ENCODE measurements around the gene IKZF5.

The IKZF5 gene

GRCh38 chr10:122984708-122985107 is 23.9 kb downstream of the IKZF5 start:
- no peak for DNase-seq (ENCODE audit: low read depth in 4 of 4, low spot score in 1 of 4)

DNA sequence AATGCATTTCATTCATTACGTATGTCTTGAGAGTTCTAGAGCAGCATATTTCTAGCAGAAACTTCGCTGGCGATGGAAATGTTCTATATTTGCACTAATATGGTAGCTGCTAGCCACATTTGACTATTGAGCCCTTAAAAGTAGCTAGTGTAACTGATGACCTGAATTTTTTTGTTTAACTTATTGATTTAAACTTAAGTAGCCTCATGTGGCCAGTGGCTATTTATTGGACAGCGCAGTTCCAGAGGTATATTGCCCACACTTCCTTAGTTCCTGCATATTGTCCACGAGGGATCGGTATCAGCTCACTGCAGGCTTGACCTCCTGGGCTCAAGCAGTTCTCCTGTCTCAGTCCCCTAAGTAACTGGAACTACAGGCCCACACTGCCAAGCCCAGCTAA is 24.7 kb downstream of the IKZF5 start:
- DNase-seq (ENCODE audit: low read depth in 4 of 4, low spot score in 1 of 4), result no peak

GRCh38 chr10:122981066-122981464 is 27.5 kb downstream of the IKZF5 start:
- DNase-seq (ENCODE audit: low read depth in 4 of 4, low spot score in 1 of 4), result no peak

DNA sequence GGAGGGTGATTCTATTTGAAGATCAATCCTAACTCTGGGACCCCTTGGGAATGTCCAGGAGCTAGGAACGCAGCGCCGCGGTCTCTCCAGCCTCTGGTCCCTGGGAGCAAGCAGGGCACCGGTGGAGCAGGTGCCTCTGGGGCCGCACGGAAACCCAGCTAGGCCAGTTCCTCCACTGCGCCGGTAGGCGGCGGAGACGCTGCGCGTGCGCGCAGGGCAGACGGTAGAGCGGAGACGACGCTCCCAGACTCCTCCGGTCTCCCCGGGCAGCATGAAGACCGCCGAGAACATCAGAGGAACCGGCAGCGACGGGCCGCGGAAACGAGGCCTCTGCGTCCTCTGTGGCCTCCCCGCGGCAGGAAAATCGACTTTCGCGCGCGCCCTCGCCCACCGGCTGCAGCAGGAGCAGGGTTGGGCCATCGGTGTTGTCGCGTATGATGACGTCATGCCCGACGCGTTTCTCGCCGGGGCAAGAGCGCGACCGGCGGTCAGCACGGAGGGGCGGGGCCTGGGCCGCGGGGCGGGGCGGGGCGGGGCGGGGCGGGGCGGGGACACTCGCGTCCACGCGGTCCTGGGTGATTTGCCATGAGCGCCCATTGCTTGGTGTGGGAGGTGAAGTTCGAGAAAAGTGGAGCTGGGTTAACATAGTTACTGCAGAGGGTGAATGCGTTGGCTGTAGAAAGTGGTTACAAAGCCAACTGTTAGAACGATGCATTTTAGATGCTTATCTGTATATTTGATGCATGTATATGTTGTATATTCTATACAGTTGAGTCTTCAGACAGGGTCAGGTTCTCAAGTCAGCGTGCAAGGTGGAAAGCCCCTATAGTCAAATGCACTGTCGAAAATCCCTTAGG is 28.2 kb downstream of the IKZF5 start, which contains the start of gene PSTK:
PSTK (plus strand) TSS at position 193 of the 857 bp plus-strand sequence; CDS start at position 272, 79 bp downstream.
- peak; percentile 67 to 84 (median 80) for DNase-seq (ENCODE audit: low read depth in 4 of 4, low spot score in 1 of 4)

DNA sequence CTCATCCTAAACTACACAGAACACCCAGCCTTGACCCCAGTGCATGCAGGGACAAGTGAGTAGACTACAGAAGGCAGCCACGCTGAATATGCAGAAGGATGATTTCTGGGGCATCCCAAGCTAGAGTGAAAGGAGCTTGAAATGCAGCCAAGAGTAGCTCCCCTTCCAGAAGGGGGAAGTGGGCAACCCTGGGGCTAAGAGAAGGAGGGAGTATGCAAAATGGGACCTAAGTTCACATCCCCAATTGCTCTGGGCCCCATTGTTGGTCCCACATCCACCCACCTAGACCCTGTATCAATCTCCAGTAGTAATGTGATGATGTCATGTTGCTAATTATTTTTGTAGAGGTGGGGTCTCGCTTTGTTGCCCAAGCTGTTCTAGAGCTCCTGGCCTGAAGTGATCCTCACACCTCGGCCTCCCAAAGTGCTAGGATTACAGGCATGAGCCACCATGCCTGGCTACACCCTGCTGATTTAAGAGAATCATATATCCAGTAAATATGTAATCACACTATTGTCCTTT is 34.0 kb downstream of the IKZF5 start:
- no peak for DNase-seq (ENCODE audit: low read depth in 4 of 4, low spot score in 1 of 4)

DNA sequence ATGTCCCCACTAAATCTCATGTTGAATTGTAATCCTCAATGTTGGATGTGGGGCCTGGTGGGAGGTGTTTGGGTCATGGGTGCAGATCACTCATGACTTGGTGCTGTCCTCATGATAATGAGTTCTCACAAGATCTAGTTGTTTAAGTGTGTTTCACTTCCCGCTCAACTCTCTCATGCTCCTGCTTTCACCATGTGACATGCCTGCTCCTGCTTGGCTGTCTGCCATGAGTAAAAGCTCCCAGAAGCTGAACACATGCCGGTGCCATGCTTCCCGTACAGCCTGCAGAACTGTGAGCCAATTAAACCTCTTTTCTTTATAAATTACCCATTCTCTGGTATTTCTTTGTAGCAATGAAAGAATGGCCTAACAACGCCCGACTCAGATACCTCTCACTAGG is 34.6 kb downstream of the IKZF5 start:
- DNase-seq (ENCODE audit: low read depth in 4 of 4, low spot score in 1 of 4), result no peak

DNA sequence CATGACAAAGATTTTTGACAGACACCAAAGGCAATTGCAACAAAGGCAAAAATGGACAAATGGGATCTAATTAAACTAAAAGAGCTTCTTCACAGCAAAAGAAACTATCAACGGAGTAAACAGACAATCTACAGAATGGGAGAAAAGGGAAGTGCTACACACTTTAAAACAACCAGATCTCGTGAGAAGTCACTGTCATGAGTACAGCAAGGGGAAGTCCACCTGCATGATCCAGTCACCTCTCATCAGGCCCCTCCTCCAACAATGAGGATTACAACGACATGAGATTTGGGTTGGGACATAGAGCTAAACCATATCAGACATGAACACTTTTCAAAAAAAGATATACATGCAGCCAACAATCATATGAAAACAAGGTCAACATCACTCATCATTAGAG is 39.9 kb downstream of the IKZF5 start:
- DNase-seq (ENCODE audit: low read depth in 4 of 4, low spot score in 1 of 4), result no peak

DNA sequence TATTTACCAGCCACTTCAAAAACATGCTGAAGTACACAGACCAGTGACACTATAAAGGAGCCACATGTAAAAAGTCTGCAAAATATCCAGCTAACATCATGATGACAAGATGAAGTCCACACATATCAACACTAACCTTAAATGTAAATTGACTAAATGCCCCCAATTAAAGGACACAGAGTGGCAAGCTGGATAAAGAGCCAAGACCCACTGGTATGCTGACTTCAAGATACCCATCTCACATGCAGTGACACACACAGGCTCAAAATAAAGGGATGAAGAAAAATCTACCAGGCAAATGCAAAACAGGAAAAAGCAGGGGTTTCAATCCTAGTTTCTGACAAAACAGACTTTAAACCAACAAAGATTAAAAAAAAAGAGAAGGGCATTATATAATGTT is 41.7 kb downstream of the IKZF5 start:
- DNase-seq (ENCODE audit: low read depth in 4 of 4, low spot score in 1 of 4), result no peak

- no peak for DNase-seq (ENCODE audit: low read depth in 4 of 4, low spot score in 1 of 4)
These were observed 46.2 kb downstream of the IKZF5 start for GRCh38 chr10:122962405-122962804.

DNA sequence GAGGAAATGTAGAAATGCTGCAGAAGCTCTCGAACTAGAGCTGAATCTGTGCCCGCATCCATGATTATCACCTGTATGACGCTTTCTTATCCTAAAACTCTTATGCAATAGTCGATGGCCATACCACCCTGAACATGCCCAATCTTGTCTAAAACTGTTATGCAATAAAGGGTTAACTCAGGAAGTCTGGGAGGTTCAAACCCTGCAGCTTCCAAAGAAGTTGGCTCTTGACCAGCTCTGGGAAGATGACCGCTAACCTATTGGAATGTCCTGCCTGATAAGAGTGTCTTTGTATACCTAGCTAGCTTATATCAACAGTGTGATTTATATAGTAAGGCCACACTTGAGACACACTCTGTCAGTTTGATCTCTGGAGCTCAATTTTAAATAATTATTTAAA is 51.1 kb downstream of the IKZF5 start:
- no peak for DNase-seq (ENCODE audit: low read depth in 4 of 4, low spot score in 1 of 4)

DNA sequence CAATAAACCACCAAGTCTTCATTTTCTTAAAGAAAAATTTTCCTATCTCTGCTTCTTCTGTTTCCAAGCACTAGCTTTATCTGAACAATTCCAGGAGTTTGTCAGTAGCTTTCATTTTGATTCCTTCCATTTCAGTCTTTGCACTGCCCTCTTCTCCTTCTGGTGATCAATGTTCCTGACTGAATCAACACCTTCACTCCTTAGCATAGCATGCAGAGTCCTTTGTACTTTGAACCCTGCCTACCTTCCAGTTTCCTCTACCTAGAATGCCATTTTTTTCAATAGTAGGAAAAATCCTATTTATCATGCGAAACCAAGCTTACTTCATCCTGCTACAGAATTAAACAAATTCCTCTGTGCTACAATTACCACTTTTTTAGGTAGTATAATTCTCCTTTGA is 52.7 kb downstream of the IKZF5 start:
- DNase-seq (ENCODE audit: low read depth in 4 of 4, low spot score in 1 of 4), result no peak

DNA sequence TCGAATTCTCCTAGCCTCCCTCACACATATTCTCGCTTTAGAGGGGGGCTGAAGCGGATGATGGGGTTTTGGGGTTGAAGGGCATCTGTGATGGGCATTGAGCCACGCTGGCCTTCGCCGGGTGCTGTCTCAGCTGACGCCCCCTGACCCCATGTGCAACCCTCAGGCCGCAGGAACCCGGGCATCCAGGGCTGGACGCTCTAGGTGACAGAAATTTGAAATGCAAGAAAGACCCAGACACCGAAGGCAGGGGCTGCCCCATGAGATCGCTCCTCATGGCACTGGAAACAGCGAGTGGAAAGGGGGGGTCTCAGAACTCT is 53.9 kb downstream of the IKZF5 start:
- DNase-seq (ENCODE audit: low read depth in 4 of 4, low spot score in 1 of 4), result no peak

GRCh38 chr10:122953902-122954730 is 54.5 kb downstream of the IKZF5 start, which contains the start of gene C10orf88:
C10orf88 (minus strand) TSS chr10:122954227; CDS start chr10:122954178, 49 bp downstream.
- peak; percentile 87 to 95 (median 92) for DNase-seq (ENCODE audit: low read depth in 4 of 4, low spot score in 1 of 4)

GRCh38 chr10:122949296-122949695 is 59.3 kb downstream of the IKZF5 start:
- DNase-seq (ENCODE audit: low read depth in 4 of 4, low spot score in 1 of 4), result no peak
